ENCODE results near the gene MYOZ3.
A peak's percentile ranks its signal among the peaks of the same experiment; 100 is the strongest.

The MYOZ3 gene

DNA sequence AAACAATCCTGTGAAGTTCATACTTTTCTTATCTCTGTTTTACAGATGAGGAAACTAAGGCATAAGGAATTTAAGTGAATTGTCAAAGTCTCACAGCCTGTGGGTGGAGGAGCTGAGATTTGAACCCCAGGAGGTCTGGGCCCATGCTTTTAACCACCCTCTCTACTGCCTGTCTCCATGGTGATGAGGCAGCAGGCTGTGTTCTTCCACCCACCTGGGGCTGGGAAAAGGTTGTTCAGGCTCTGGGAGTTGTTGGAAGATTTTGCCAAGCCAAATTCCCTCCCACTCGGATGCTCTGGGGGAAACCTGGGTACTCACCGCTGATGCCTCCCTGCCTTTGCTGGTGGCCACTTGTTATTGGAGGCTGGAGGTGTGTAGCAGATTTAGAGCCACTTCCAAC is 38.9 kb upstream of the MYOZ3 start:
- TF ChIP-seq CTCF (IDR thresholded peaks at IDR 0.05; ENCODE audit: low read depth, low read length, missing control alignments) = no peak
- DNase-seq (ENCODE audit: low read depth) = no peak
- H3K4me3 ChIP-seq (ENCODE audit: low read depth, low read length) = no peak overlapping the region

- DNase-seq (ENCODE audit: low read depth) = no peak
- no peak overlapping the region for H3K4me3 ChIP-seq (ENCODE audit: low read depth, low read length)
- no peak for TF ChIP-seq CTCF (IDR thresholded peaks at IDR 0.05; ENCODE audit: low read depth, low read length, missing control alignments)
Measured at GRCh38 chr5:150623152-150623877, 37.7 kb upstream of the MYOZ3 start.

- DNase-seq (ENCODE audit: low read depth) = no peak
- TF ChIP-seq CTCF (IDR thresholded peaks at IDR 0.05; ENCODE audit: low read depth, low read length, missing control alignments) = no peak
- H3K4me3 ChIP-seq (ENCODE audit: low read depth, low read length) = peak overlapping the region; percentile 5; the same call in 1 of the 2 replicates
Measured at GRCh38 chr5:150623878-150624216, 37.2 kb upstream of the MYOZ3 start.

GRCh38 chr5:150624334-150625163 is 36.5 kb upstream of the MYOZ3 start:
- DNase-seq (ENCODE audit: low read depth) = no peak
- TF ChIP-seq CTCF (IDR thresholded peaks at IDR 0.05; ENCODE audit: low read depth, low read length, missing control alignments) = no peak
- H3K4me3 ChIP-seq (ENCODE audit: low read depth, low read length) = peak overlapping the region; percentile 63

GRCh38 chr5:150625164-150625535 is 35.9 kb upstream of the MYOZ3 start:
- peak overlapping the region; percentile 63 for H3K4me3 ChIP-seq (ENCODE audit: low read depth, low read length)
- no peak for TF ChIP-seq CTCF (IDR thresholded peaks at IDR 0.05; ENCODE audit: low read depth, low read length, missing control alignments)
- no peak for DNase-seq (ENCODE audit: low read depth)

DNA sequence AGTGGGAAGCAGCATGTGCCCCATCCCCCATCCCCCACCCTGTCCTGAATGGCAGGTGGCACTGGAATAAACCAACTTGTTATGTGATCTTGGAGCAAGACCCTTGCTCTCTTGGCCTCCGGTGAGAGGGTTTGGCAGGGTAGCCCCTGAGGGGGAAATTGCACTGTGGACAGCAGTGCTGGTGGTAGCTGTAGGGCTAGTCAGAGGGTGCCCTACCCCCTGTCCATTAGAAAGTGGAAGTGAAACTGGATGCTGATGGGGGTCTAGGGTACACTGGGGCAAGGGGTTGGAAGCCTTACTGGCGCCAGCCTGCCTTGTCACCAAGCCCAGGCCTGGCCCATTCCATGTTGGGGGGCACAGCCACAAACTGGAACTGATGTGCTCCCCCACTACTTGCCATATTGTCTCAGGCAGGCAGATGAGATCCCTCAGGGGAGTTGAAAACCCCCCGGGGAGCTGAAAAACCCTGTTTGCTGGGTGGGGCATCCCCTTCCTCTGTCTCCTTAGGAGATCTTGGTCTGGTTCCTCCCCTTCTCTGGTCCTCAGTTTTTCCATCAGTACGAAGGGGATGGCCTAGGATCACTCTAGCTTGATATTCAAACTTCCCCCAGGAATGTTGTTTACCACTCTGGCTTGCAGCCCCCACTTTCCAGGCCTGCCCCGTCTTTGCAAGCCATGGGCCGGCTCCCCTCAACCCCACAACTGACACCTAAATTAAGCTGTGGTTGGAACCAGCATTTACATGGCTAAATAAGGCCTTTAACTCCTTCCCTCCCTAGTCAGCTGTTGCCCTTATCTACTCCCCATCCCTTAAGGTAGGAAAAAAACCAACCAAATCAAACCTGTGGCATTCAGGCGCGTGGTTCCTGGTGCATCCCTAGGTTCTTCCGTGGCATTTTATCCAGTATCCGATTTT is 35.0 kb upstream of the MYOZ3 start:
- DNase-seq (ENCODE audit: low read depth) = no peak
- H3K4me3 ChIP-seq (ENCODE audit: low read depth, low read length) = peak overlapping the region; percentile 63
- TF ChIP-seq CTCF (IDR thresholded peaks at IDR 0.05; ENCODE audit: low read depth, low read length, missing control alignments) = no peak
